Fibroblast of skin of left quadriceps (primary cell): ENCODE data around the gene NEU4.

Experiments
- DNase-seq, 2 experiments: peaks; one replicate each; pipeline ENCODE4 v3.0.0-alpha.2; 2013; ENCODE audit warnings: low read depth in 2 of 2

The NEU4 gene

GRCh38 chr2:241851325-241852115 lies 42.5 kb downstream of the NEU4 start:
- no peak for DNase-seq

- DNase-seq: no peak
Observed at GRCh38 chr2:241852116-241852980, 43.4 kb downstream of the NEU4 start.

GRCh38 chr2:241852981-241853631 lies 44.1 kb downstream of the NEU4 start:
- no peak for DNase-seq

GRCh38 chr2:241853651-241854341 lies 44.8 kb downstream of the NEU4 start:
- DNase-seq: no peak

GRCh38 chr2:241854342-241855244 lies 45.6 kb downstream of the NEU4 start:
- no peak for DNase-seq

GRCh38 chr2:241855245-241855887 lies 46.4 kb downstream of the NEU4 start:
- DNase-seq: no peak

GRCh38 chr2:241855888-241856422 lies 47.0 kb downstream of the NEU4 start:
- no peak for DNase-seq

GRCh38 chr2:241857041-241857541 lies 48.1 kb downstream of the NEU4 start:
- no peak for DNase-seq

- DNase-seq: no peak
Observed at GRCh38 chr2:241857572-241858121, 48.7 kb downstream of the NEU4 start.

GRCh38 chr2:241858206-241859016 lies 49.4 kb downstream of the NEU4 start, which contains the start of gene PDCD1:
PDCD1 (minus strand) TSS chr2:241858894; CDS start chr2:241858838, 56 bp downstream.
- no peak for DNase-seq

GRCh38 chr2:241859017-241859435 lies 50.0 kb downstream of the NEU4 start:
- no peak for DNase-seq

- no peak for DNase-seq
Observed at GRCh38 chr2:241859436-241860183, 50.6 kb downstream of the NEU4 start.

GRCh38 chr2:241860184-241861078 lies 51.4 kb downstream of the NEU4 start:
- no peak for DNase-seq

GRCh38 chr2:241861264-241861663 lies 52.3 kb downstream of the NEU4 start:
- no peak for DNase-seq

- DNase-seq: no peak
Observed at GRCh38 chr2:241862093-241862492, 53.1 kb downstream of the NEU4 start.

- DNase-seq: no peak
Observed at GRCh38 chr2:241862775-241863535, 54.0 kb downstream of the NEU4 start.
